B cell (primary cell): Measurements from ENCODE around the gene HIPK1.

ENCODE experiments used
- EZH2 ChIP-seq: IDR thresholded peaks from 2 replicates; pipeline ENCODE4 v1.6.1; 2012; ENCODE audit warnings: borderline replicate concordance, low read depth, mild to moderate bottlenecking, moderate library complexity, low read length; ENCODE audit not compliant: insufficient read depth, poor library complexity, severe bottlenecking
- TF ChIP-seq, protein P1 (sequence below): fragments of 200-600 bp; IDR thresholded peaks from one replicate; pipeline ENCODE4 v1.8.0; 2022; ENCODE audit warnings: antibody characterized with exemption, mild to moderate bottlenecking

DNA sequence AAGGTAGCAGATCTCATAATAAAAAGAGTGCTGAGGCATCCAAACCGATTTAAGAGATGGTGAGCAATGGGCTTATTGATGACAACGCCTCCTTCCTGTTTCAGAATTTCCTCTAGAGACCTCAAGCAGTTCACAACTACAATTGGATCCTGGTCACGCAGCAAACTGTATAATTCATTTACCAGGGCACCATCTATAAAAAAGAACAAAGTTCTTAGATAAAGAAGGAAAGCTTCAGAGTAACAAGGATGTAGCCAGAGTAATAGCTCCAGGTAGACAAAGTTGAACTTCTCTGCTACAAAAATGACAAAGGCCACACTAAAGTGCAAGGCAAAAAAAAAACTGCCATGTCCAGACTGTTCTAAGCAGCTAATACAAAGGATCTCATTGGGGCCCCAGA lies 27.9 kb upstream of the HIPK1 start:
- TF ChIP-seq, protein P1, sequence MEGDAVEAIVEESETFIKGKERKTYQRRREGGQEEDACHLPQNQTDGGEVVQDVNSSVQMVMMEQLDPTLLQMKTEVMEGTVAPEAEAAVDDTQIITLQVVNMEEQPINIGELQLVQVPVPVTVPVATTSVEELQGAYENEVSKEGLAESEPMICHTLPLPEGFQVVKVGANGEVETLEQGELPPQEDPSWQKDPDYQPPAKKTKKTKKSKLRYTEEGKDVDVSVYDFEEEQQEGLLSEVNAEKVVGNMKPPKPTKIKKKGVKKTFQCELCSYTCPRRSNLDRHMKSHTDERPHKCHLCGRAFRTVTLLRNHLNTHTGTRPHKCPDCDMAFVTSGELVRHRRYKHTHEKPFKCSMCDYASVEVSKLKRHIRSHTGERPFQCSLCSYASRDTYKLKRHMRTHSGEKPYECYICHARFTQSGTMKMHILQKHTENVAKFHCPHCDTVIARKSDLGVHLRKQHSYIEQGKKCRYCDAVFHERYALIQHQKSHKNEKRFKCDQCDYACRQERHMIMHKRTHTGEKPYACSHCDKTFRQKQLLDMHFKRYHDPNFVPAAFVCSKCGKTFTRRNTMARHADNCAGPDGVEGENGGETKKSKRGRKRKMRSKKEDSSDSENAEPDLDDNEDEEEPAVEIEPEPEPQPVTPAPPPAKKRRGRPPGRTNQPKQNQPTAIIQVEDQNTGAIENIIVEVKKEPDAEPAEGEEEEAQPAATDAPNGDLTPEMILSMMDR = no peak
- TF ChIP-seq EZH2 = no peak
